DMS 273 treated with DMSO at 0.1 percent for 48 hours (cell line): ENCODE measurements around the gene SYNJ2.
A peak's percentile ranks its signal among the peaks of the same experiment; 100 is the strongest.

Experiments
- DNase-seq: peaks from one replicate; lab custom pipeline; 2025; lab: John Stamatoyannopoulos, UW

Gene SYNJ2

GRCh38 chr6:158026901-158027589, 45.4 kb downstream of the SYNJ2 start:
- no peak for DNase-seq

GRCh38 chr6:158027590-158028285, 46.1 kb downstream of the SYNJ2 start:
- peak; percentile 52 for DNase-seq

DNA sequence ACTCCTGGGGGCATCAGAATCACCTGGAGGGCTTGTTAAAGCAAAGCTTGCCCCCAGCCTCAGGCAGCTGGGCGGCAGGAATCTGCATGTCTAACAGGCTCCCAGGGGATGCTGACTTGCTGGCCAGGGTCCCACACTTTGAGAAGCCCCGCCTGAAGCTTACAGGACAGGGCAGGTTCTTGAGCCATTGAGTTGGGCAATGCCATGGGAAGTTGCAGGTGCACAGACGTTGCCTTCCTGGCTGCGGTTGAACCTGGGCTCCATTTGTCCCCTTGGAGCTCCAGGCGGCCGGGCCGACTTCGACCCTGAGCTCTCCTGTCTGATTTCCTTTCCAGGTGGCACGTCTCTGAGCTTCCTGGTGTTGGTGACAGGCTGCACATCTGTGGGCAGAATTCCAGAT, 46.8 kb downstream of the SYNJ2 start:
- DNase-seq: no peak

DNA sequence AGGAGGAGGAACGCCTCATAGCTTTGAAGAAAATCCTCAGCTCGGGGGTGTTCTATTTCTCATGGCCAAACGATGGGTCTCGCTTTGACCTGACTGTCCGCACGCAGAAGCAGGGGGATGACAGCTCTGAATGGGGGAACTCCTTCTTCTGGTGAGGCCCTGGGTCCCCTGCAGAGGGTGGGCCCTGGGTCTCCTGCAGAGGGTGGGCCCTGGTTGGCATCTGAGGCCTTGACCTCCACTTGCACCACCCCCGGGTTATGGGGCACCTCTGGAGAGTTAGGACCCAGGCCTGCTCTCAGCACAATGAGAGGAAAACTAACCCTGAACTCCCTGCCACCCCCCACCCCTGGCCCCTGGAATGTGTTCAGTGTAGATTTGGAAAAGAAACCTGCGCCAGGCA, 47.2 kb downstream of the SYNJ2 start:
- no peak for DNase-seq

DNA sequence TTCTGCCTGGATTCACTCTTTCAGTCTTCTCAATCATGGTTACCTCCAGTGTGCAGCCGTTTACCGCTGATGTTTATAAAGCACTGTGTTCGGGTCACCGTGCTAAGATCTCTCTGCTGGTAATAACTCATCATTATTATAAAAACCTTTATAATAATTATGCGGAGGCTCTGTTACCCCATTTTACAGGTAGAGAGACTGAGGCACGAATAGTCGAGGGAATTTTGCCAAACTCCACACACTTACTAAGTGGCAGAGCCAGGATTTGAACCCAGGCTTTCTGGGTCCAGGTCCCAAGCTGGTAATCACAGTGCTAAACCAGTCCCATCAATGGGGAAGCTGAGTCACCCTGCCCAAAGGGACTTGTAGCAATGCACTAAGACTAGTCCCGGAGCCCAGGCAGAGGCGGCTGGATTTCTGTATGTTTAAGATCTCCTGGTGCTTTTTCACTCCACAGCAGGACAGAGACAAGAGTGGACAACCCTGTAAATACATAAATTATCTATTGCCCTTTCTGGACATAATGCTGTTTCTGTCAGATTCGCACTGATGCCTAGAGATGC, 48.1 kb downstream of the SYNJ2 start:
- no peak for DNase-seq

- DNase-seq: no peak
Measured at GRCh38 chr6:158030380-158031300, 49.0 kb downstream of the SYNJ2 start.

DNA sequence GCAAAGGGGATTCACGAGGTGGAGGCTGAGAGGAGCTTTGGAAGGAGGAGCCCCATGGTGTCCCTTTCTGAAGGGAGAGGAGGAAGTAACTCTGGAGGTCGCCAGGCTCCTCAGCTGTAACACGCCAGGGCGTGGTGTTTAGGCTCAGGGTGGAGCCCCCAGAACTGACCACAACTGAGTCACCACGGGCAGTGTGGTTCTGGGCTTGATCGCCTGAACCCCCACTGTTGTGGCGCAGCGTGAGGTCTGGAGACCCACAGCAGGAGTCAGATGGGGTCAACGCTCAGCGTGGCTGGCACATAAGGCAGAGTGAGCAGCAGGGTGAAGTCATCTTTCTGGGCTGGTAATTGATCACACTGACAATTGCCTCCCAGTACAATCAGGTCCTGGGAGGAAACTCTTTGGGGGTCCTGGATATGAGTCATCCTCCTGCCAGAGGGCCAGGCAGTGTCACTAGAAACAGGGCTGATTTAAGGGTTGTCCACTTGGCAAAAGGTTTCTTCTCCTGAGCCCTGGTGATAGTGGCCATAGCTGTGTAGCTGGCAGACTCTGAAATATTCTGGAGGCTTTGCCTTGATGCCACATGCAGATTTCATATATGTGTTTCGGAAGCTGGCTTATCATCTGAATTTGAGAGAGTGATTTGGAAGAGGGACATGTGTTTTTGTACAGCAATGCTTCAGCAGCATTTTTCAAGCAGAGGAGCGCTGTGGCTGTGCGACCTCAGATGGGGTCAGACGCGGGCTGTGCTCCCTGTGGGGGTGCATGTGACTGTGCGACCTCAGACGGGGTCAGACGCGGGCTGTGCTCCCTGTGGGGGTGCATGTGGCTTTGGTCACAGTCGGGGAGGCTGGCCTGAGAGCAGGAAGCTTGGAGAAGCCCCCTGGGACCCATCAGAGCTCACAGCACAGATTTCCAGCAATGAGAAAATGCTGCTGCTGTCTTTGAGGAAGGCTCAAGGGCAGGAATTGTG, 50.0 kb downstream of the SYNJ2 start:
- no peak for DNase-seq

DNA sequence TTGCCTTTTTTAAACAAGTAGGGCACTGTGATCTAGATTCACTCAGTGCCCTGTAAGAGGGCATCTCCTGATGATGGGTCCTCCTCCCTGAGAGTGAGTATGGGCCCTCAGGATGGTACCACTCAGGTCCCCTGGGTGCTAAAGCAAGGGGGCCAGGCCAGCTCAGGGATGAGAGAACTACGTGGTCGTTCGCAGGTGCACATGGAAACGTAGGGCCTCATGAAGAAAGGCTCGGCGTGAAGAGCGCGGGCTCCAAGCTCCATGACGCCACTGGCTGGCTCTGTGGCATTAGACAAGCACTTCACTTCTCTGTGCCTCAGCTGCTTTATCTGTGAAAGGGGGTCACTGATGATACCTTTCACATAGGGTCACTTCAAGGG, 50.7 kb downstream of the SYNJ2 start:
- DNase-seq: no peak

- DNase-seq: no peak
Measured at GRCh38 chr6:158033077-158033750, 51.6 kb downstream of the SYNJ2 start.

- DNase-seq: no peak
Measured at GRCh38 chr6:158033751-158034702, 52.4 kb downstream of the SYNJ2 start.

DNA sequence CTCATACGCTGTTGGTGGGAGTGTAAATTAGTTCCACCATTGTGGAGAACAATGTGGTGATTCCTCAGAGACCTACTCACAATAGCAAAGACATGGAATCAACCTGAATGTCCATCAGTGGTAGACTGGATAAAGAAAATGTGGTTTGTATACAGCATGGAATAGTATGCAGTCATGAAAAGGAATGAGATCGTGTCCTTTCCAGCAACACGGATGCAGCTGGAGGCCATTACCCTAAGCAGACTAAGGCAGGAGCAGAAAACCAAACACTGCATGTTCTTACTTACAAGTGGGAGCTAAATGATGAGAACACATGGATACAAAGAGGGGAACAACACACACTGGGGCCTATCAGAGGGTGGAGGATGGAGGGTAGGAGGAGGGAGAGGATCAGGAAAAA, 54.6 kb downstream of the SYNJ2 start:
- no peak for DNase-seq

DNA sequence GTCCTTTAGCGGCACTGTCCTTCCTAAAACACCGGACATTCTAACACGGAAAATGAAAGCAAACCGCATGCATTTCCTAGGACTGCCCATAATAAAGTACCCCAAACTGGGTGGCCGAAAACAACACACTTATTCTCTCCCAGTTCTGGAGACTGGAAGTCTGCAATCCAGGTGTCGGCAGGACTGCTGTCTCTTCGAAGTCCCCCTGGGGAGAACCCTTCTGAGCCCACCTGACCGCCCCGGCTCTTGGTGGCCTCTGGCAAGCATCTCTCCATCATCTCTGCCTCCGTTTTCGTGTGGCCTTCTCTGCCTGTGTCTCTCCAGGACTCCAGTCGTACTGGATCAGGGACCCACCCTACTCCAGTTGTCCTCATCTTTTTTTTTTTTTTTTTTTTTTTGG, 55.4 kb downstream of the SYNJ2 start:
- no peak for DNase-seq

- no peak for DNase-seq
Measured at GRCh38 chr6:158037771-158038170, 56.1 kb downstream of the SYNJ2 start.

DNA sequence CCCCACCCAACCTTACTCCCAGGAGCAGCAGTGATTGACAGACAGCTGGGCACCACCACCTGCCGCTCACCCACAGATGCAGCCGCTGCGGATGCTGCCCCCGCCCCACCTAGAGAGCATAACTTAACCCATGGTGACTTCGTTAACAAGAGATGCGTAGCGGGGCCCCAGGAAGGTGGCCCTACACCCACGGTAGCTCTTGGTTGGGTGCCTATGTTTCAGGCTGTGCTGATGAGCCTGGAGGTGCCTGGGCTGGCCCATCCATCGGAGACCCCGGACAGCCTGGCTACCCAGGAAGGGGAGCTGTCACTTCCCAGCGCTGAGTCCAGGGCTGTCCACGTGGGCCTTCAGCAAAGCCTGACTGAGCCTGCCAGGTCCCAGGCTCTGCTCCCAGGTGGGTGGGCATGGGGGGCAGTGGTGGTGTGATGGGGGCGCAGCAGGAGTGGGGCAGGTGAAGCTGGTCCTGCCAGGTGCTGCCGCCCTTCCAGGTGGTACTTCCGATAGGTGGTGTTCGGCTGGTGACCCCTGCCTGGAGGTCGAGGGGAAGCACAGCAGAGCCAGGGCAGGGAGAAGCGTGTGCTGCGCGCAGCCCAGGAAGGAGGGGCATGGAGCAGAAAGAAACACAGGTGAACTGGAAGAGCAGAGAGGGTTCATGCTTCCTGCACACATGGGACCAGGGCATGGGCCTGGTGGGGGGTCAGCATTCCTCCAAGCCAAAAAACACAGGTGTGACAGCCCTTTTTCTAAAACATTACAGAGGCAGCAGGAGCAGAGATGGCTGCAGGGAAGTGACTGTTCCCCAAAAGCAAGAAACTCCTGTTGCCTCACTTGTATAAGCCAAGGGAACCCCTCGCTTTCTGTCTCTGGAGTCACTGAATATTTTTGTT, 56.9 kb downstream of the SYNJ2 start:
- no peak for DNase-seq

- no peak for DNase-seq
Measured at GRCh38 chr6:158039178-158039557, 57.5 kb downstream of the SYNJ2 start.

DNA sequence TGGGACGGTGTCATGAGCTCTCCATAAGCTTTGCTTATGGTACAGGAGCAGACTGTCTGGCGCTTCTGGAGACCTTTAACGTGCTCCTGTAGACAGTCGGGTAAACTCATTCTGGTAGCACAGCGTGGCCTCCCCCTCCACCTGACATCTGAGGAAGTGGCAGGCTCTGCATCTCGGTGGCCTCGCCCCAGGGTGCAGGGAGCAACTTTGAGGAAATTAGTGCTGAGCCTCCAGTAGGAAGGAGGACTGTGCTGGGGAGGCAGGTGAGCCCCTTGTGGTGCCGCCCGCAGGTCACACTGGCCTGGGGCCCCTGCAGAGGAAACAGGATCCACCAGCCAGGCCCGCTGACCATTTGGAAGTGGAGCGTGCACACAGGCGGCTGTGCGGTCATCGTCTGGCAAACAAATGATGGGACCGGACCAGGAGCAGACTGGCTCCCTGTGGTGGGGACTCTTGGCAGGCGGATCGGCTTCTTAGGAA, 57.9 kb downstream of the SYNJ2 start:
- no peak for DNase-seq

- DNase-seq: no peak
Measured at GRCh38 chr6:158040051-158040803, 58.6 kb downstream of the SYNJ2 start.
